Pancreas (tissue), 10 donors: ENCODE measurements around the gene MOB3A. TPM values are rescaled to one million over a fixed set of nuclear protein-coding genes. Genes with fewer than 3 reads are reported as not detected.

Experiments
- ATAC-seq, 4 donors: fragments of 200-7000 bp; cut with Tn5 transposase; one replicate each; pipeline versions ENCODE4 v1.8.0 to v1.9.1; 2020; ENCODE audit warnings: mild to moderate bottlenecking in 4 of 4, moderate library complexity in 4 of 4
- DNase-seq, 6 donors: peaks; one replicate each; pipeline ENCODE4 v3.0.0-alpha.2; 2020
- FAIRE-seq: peaks from 2 replicates; lab custom pipeline; 2012; peaks lifted over from hg19 to GRCh38; lab: Jason Lieb, UNC
- H3K27ac ChIP-seq, 4 donors: fragments of 200-600 bp; sonication (generic); 1 replicate in 3 of 4; 2 replicates in 1 of 4; pipeline versions ENCODE4 v1.5.0 to v1.8.0; 2020
- H3K27me3 ChIP-seq, 4 donors: fragments of 200-600 bp; one replicate each; pipeline ENCODE4 v1.8.0; 2021
- H3K36me3 ChIP-seq, 3 donors: fragments of 200-600 bp; sonication (generic) in 1 of 3; one replicate each; pipeline versions ENCODE4 v1.5.0 to v1.8.0; 2020 to 2021
- H3K4me1 ChIP-seq, 3 donors: fragments of 200-600 bp; one replicate each; pipeline ENCODE4 v1.8.0; 2021
- H3K4me3 ChIP-seq, 4 donors: fragments of 200-600 bp; sonication (generic) in 2 of 4; one replicate each; pipeline versions ENCODE4 v1.5.0 to v1.8.0; 2020 to 2021
- H3K9me3 ChIP-seq, 4 donors: fragments of 200-600 bp; one replicate each; pipeline ENCODE4 v1.8.0; 2021
- CTCF ChIP-seq, 4 donors: fragments of 200-600 bp; sonication (generic) in 3 of 4; IDR thresholded peaks; one replicate each; pipeline versions ENCODE4 v1.5.0 to v1.8.0; 2021; ENCODE audit warnings: antibody characterized with exemption in 4 of 4
- WGBS, 2 donors: extraction: QIAGEN DNeasy Blood & Tissue Kit; methylation state at CpG; one replicate each; pipeline ENCODE4 v1.1.7; 2013; 5-methylcytosine and 5-hydroxymethylcytosine counted together
- intact Hi-C, 3 donors: fragments of 100-400 bp; cut with DNase I; formaldehyde crosslinking; loops; one replicate each; pipeline versions ENCODE4 v1.11.1 to v1.14.2; 2022
- polyA plus RNA-seq, 2 donors: library from polyadenylated mRNA; stranded (reverse); fragments of 200-250 nt; gene quantifications; one replicate each; pipeline ENCODE4 v1.2.3, GENCODE V29; 2013
- total RNA-seq, 6 donors: library from RNA; stranded (reverse); fragmentation: NEBNext Ultra II Directional in 4 of 6; extraction: Animal tissue kit (Norgen Biotek cat#: 25700) in 4 of 6; gene quantifications; one replicate each; pipeline versions ENCODE4 v1.2.1 to v1.2.4, GENCODE V29; 2021 to 2023
- donor health status: healthy with polysubstance abuse.
- donor health status: DM: no; HTN: no; CAD: no; lungs with moderate emphysema.
- donor health status: DM: no; HTN: no; CAD: no.
- donor health status: control.
- donor health status: control.
- donor health status: Bipolar disorder and iron deficiency.
- donor health status: DM: yes; HTN: yes; CAD: no.
- donor health status: DM: no; HTN: no; CAD: no.
- donor health status: DM: no; HTN: no; CAD: no.
- donor health status: DM: yes; HTN: yes; CAD: no.

MOB3A gene
- total and polyA plus RNA-seq, 8 donors = 9.2 to 26.0 (median 16.6) TPM

GRCh38 chr19:2119921-2120785 lies 24.0 kb upstream of the MOB3A start:
- H3K9me3 ChIP-seq = no peaks in the 10 kb centered on the region
- WGBS, 2 donors = 73 to 79% methylated on average over 30 to 31 of the region's 31 CpGs
- no peaks in the 10 kb centered on the region for H3K27me3 ChIP-seq
- TF ChIP-seq CTCF (IDR thresholded peaks at IDR 0.05) = no peak
- no peak for FAIRE-seq
- no peak overlapping the region for H3K27ac ChIP-seq
- peaks cover 6 to 85% (median 45%) of the 10 kb centered on the region in 3 donors for H3K36me3 ChIP-seq
- no peak for ATAC-seq
- DNase-seq = peak in 1 of 6 donors; percentile 63
- no peak overlapping the region for H3K4me3 ChIP-seq
- intact Hi-C loops = no loop called here
- H3K4me1 ChIP-seq = no peaks in the 10 kb centered on the region

- no peak overlapping the region for H3K4me3 ChIP-seq
- ATAC-seq = no peak
- H3K27ac ChIP-seq = peak overlapping the region in 2 of 4 donors; percentile 52 to 62
- DNase-seq = no peak
- H3K27me3 ChIP-seq = no peaks in the 10 kb centered on the region
- no peaks in the 10 kb centered on the region for H3K4me1 ChIP-seq
- intact Hi-C loops = no loop called here
- H3K36me3 ChIP-seq = peaks cover 6 to 93% (median 62%) of the 10 kb centered on the region in 3 donors
- no peaks in the 10 kb centered on the region for H3K9me3 ChIP-seq
- TF ChIP-seq CTCF (IDR thresholded peaks at IDR 0.05) = no peak
- FAIRE-seq = no peak
- 96% methylated on average over 18 of the region's 18 CpGs for WGBS, 2 donors
Observed at GRCh38 chr19:2118438-2118837, 22.3 kb upstream of the MOB3A start.

DNA sequence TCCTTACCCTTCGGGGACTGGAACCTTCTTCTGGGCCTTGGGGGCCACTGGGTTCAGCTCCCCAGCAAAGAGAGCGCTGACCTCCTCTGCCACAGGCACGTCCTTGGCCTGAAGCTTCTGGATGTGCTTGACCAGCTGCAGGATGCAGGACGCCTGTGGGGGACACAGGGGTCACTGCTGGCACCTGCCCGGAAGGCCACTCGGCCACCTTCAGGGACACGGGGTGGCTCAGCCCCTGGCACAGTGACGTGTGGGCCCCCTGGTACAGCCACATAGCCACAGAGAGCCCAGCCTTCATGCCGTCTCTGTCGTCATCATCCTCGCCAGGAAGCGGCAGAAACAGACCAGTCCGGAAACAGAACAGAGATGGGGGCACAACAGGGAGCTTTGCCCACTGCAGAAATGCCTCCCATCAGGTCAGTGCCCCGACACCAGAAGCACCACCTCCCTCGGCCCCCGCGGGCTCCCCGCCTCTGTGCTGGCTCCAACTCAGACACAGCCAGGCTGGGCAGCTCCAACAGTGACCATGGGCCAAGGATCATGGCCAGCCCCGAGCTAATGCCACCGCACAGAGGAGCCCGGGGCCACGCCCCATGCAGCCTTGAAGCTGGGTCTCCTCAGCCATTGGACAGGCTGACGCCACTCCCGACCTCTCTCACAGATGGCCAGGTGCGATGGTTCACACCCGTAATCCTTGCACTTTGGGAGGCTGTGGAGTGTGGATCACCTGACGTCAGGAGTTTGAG lies 21.3 kb upstream of the MOB3A start:
- peak; percentile 87 to 95 (median 94) for ATAC-seq
- Histone ChIP-seq H3K27me3 (no peaks in the 10 kb centered on the region), H3K27ac (peak overlapping the region; percentile 52 to 70 (median 64)), H3K36me3 (peaks cover 6 to 93% (median 70%) of the 10 kb centered on the region in 3 donors), H3K4me1 (no peaks in the 10 kb centered on the region), H3K4me3 (no peak overlapping the region), H3K9me3 (no peaks in the 10 kb centered on the region)
- peak; percentile 82 to 97 (median 94) for DNase-seq
- no peak for TF ChIP-seq CTCF (IDR thresholded peaks at IDR 0.05)
- intact Hi-C loops = no loop called here
- 56 to 61% methylated on average over 24 to 27 of the region's 27 CpGs for WGBS, 2 donors
- no peak for FAIRE-seq

- 91 to 93% methylated on average over 25 of the region's 25 CpGs for WGBS, 2 donors
- Histone ChIP-seq H3K27ac (no peak overlapping the region), H3K9me3 (no peaks in the 10 kb centered on the region), H3K4me1 (no peaks in the 10 kb centered on the region), H3K36me3 (peaks cover 7 to 93% (median 75%) of the 10 kb centered on the region in 3 donors), H3K4me3 (no peak overlapping the region), H3K27me3 (no peaks in the 10 kb centered on the region)
- TF ChIP-seq CTCF (IDR thresholded peaks at IDR 0.05) = no peak
- intact Hi-C loops = no loop called here
- DNase-seq = peak in 2 of 6 donors; percentile 39 to 76
- FAIRE-seq = no peak
- ATAC-seq = no peak
Observed at GRCh38 chr19:2116507-2116906, 20.4 kb upstream of the MOB3A start.
